Fibroblast of lung (primary cell): ENCODE results near the gene PCSK9.

Experiments used
- EZH2 ChIP-seq: IDR thresholded peaks from 2 replicates; pipeline ENCODE4 v1.5.1; 2012; ENCODE audit warnings: low read length, control low read depth, mild to moderate bottlenecking; ENCODE audit errors: missing control alignments
- TF ChIP-seq, protein P1 (sequence below), 2 donors: IDR thresholded peaks in 1 of 2; conservative IDR thresholded peaks in 1 of 2; 1 replicate in 1 of 2; 2 replicates in 1 of 2; pipeline ENCODE4 v1.5.1; 2011 to 2012; ENCODE audit warnings: low read length in 2 of 2, control low read depth in 1 of 2, inconsistent platforms in 1 of 2, low read depth in 1 of 2, mild to moderate bottlenecking in 1 of 2

DNA sequence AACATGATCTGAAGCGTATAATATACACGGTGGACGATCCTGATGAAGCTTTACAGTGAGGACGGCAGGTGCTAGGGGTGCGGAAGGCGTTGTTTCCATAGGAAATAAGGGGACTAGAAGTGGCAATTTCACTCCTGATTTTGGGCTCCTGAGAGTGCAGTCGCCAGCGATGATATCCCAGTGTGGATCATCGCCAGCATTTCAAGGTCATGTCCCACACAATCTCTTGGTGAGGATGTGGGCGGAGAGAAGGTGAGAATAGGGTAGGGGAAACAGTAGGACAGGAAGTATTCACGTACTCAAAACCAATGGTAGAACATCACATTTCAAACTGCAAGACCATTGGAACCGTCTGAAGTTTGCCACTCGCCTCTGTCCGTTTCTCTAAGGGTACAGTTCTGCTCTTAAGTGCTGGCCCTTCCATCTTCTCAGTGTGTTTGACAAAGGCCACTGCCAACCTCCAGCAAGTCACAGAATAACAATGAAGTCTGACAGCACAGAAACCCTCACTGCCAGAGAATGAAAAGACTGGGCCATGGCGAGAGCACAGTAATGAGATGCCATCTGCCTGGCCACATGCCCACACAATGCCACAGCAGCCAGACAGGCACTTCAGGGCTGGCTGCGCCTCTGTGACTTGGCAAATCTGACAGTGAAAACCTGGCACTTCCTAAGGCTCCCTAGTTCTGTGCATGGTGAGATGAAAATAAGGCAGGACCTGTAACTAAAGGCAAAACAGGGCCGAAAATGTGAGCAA lies 27.9 kb downstream of the PCSK9 start:
- TF ChIP-seq, protein P1, sequence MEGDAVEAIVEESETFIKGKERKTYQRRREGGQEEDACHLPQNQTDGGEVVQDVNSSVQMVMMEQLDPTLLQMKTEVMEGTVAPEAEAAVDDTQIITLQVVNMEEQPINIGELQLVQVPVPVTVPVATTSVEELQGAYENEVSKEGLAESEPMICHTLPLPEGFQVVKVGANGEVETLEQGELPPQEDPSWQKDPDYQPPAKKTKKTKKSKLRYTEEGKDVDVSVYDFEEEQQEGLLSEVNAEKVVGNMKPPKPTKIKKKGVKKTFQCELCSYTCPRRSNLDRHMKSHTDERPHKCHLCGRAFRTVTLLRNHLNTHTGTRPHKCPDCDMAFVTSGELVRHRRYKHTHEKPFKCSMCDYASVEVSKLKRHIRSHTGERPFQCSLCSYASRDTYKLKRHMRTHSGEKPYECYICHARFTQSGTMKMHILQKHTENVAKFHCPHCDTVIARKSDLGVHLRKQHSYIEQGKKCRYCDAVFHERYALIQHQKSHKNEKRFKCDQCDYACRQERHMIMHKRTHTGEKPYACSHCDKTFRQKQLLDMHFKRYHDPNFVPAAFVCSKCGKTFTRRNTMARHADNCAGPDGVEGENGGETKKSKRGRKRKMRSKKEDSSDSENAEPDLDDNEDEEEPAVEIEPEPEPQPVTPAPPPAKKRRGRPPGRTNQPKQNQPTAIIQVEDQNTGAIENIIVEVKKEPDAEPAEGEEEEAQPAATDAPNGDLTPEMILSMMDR (conservative IDR thresholded peaks at IDR 0.05 in 1 of 2, IDR thresholded peaks at IDR 0.05 in 1 of 2; ENCODE audit: low read depth in 1 of 2, low read length in 2 of 2), result no peak
- TF ChIP-seq EZH2, result no peak
